Measurements from ENCODE around the gene PPP6R2. TPM values are rescaled to one million over a fixed set of nuclear protein-coding genes. Genes with fewer than 3 reads are reported as not detected.
A peak's percentile ranks its signal among the peaks of the same experiment; 100 is the strongest.
"Not testable (repeated sequence)": the region's sequence is repeated elsewhere in the genome, so short reads cannot be mapped to it uniquely, and the experiment has no call there.

Gene PPP6R2
- total RNA-seq, 5 donors from 2014 or later (not counting 1 experiment from before 2014, with no cell fraction given), result 71.2 to 105 (median 96.8) TPM

- peaks cover 0 to 28% of the 10 kb centered on the region in 2 experiments for H3K27me3 ChIP-seq (replicated peaks in 1 of 2; ENCODE audit: control insufficient read depth in 2 of 2, extremely low read depth in 1 of 2, insufficient read depth in 2 of 2, low read length in 1 of 2)
- H3K4me1 Mint-ChIP-seq, result peaks cover 9 to 17% (median 14%) of the 10 kb centered on the region in 3 donors
- no peaks in the 10 kb centered on the region for H3K36me3 Mint-ChIP-seq
- H3K27ac ChIP-seq (ENCODE audit: low read length), result no peak overlapping the region
- ChIA-PET CTCF (interaction anchor here in 1 of 2 donors (0.6 to 1.5 kb wide), 2 partner anchors 74 to 89 kb away, joined by 3 to 6 read pairs; no protein-coding TSS in a partner anchor), POLR2A (no interaction called here)
- no peaks in the 10 kb centered on the region for H3K9me3 ChIP-seq
- peak overlapping the region in 1 of 2 donors; percentile 58 for H3K4me3 ChIP-seq (ENCODE audit: control insufficient read depth in 1 of 2, extremely low read depth in 1 of 2, low read length in 1 of 2)
- ATAC-seq (replicated peaks in 1 of 4) (peak in 2 of 4 experiments; percentile 6 to 11), DNase-seq (no peak)
- no peaks in the 10 kb centered on the region for H3K36me3 ChIP-seq (ENCODE audit: control insufficient read depth in 2 of 2, extremely low read depth in 1 of 2, insufficient read depth in 1 of 2, low read length in 1 of 2)
- 25% methylated on average over 54 of the region's 56 CpGs for WGBS (ENCODE audit: insufficient coverage)
- peaks cover 0 to 16% of the 10 kb centered on the region in 2 experiments for H3K4me1 ChIP-seq (ENCODE audit: control insufficient read depth in 1 of 2, extremely low read depth in 1 of 2, insufficient read depth in 2 of 2, low read length in 2 of 2)
- no peaks in the 10 kb centered on the region for H3K9me3 Mint-ChIP-seq
- no peak overlapping the region for H3K27ac Mint-ChIP-seq
- H3K4me3 Mint-ChIP-seq, result peak overlapping the region; percentile 66 to 80 (median 72)
- H3K27me3 Mint-ChIP-seq, result peaks cover 0 to 2% of the 10 kb centered on the region in 2 donors
Observed at GRCh38 chr22:50326225-50326955, 16.7 kb upstream of the PPP6R2 start.

DNA sequence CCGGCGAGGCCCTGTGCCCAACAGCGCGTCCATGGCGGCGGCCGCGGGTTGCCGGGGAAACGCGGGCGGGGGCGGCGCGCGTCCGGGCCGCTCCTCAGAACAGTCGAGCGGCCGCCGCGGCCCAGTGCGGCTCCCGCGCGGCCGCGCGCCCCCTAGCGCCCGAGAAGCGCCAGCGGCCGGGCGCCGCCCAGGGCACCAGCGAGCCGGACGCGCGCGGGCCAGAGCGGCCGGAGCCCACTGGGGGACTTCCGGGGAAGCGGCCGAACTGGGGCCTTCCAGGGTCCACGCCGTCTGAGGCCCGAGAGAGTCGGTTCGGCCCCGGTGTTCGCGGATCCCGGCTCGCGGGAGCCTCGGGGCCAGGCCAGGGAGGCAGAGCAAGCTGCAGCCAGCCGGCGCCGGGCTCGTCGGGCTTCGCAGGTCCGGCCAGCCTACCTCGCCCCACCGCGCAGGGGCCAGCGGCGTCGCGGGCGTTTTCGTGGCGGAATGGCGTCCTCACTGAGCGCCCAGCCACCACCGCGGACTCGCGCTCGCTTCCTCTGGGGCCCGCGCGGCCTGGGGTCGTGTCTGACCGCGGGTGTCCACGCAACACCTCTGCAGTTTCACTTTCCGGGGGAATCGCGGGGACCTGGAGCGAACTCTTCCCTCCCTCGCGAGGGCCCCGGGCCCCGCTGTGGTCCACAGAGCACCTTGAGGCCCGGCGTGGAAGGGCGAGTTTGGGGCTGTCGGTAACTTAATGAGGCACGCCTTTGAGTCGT, 16.0 kb upstream of the PPP6R2 start, which contains the start of gene DENND6B:
DENND6B (minus strand) TSS at position 57 of the 755 bp plus-strand sequence; CDS start at position 33, 24 bp downstream.
- H3K27ac ChIP-seq (ENCODE audit: low read length), result no peak within 1 kb of the TSS
- POLR2A ChIA-PET, result interaction anchor here in 1 of 2 donors (0.6 kb wide), 1 partner anchor 237 kb away, joined by 3 read pairs; no protein-coding TSS in a partner anchor
- DNase-seq, result peak in 34 of 35 experiments; percentile 22 to 84 (median 50)
- H3K9me3 ChIP-seq, result no peaks in the 10 kb centered on the region
- Mint-ChIP-seq H3K36me3 (no peaks in the 10 kb centered on the region), H3K4me3 (peak within 1 kb of the TSS; percentile 77 to 82 (median 80)), H3K9me3 (no peaks in the 10 kb centered on the region), H3K27me3 (peaks cover 0 to 2% of the 10 kb centered on the region in 2 donors), H3K27ac (peak within 1 kb of the TSS; percentile 59 to 74), H3K4me1 (peaks cover 9 to 17% (median 14%) of the 10 kb centered on the region in 3 donors)
- CTCF ChIA-PET, result interaction anchor here in 1 of 2 donors (0.6 to 1.5 kb wide), 3 partner anchors 75 to 214 kb away, joined by 3 to 6 read pairs (median 4); no protein-coding TSS in a partner anchor
- 2% methylated on average over 104 of the region's 105 CpGs for WGBS (ENCODE audit: insufficient coverage)
- peak; percentile 96 to 99 (median 97) for ATAC-seq (replicated peaks in 1 of 4)
- H3K27me3 ChIP-seq (replicated peaks in 1 of 2; ENCODE audit: control insufficient read depth in 2 of 2, extremely low read depth in 1 of 2, insufficient read depth in 2 of 2, low read length in 1 of 2), result peaks cover 0 to 28% of the 10 kb centered on the region in 2 experiments
- H3K4me1 ChIP-seq (ENCODE audit: control insufficient read depth in 1 of 2, extremely low read depth in 1 of 2, insufficient read depth in 2 of 2, low read length in 2 of 2), result peaks cover 0 to 16% of the 10 kb centered on the region in 2 experiments
- peak within 1 kb of the TSS; percentile 55 to 58 for H3K4me3 ChIP-seq (ENCODE audit: control insufficient read depth in 1 of 2, extremely low read depth in 1 of 2, low read length in 1 of 2)
- H3K36me3 ChIP-seq (ENCODE audit: control insufficient read depth in 2 of 2, extremely low read depth in 1 of 2, insufficient read depth in 1 of 2, low read length in 1 of 2), result no peaks in the 10 kb centered on the region

- Histone ChIP-seq H3K36me3 (ENCODE audit: control insufficient read depth in 2 of 2, extremely low read depth in 1 of 2, insufficient read depth in 1 of 2, low read length in 1 of 2) (no peaks in the 10 kb centered on the region), H3K4me1 (ENCODE audit: control insufficient read depth in 1 of 2, extremely low read depth in 1 of 2, insufficient read depth in 2 of 2, low read length in 2 of 2) (peaks cover 0 to 16% of the 10 kb centered on the region in 2 experiments), H3K4me3 (ENCODE audit: control insufficient read depth in 1 of 2, extremely low read depth in 1 of 2, low read length in 1 of 2) (peak overlapping the region; percentile 55 to 58), H3K27me3 (replicated peaks in 1 of 2; ENCODE audit: control insufficient read depth in 2 of 2, extremely low read depth in 1 of 2, insufficient read depth in 2 of 2, low read length in 1 of 2) (peaks cover 0 to 28% of the 10 kb centered on the region in 2 experiments), H3K27ac (ENCODE audit: low read length) (no peak overlapping the region), H3K9me3 (no peaks in the 10 kb centered on the region)
- no peak for DNase-seq
- ChIA-PET POLR2A (interaction anchor here in 1 of 2 donors (0.6 kb wide), 1 partner anchor 236 kb away, joined by 3 read pairs; no protein-coding TSS in a partner anchor), CTCF (interaction anchor here in 1 of 2 donors (0.6 to 1.5 kb wide), 2 partner anchors 75 to 213 kb away, joined by 3 to 4 read pairs; no protein-coding TSS in a partner anchor)
- Mint-ChIP-seq H3K27me3 (peaks cover 0 to 2% of the 10 kb centered on the region in 2 donors), H3K9me3 (no peaks in the 10 kb centered on the region), H3K4me1 (peaks cover 9 to 17% (median 14%) of the 10 kb centered on the region in 3 donors), H3K36me3 (no peaks in the 10 kb centered on the region), H3K27ac (peak overlapping the region; percentile 59 to 74), H3K4me3 (peak overlapping the region; percentile 73 to 82 (median 77))
- ATAC-seq (replicated peaks in 1 of 4), result no peak
- WGBS (ENCODE audit: insufficient coverage), result 90% methylated on average over 8 of the region's 22 CpGs
Observed at GRCh38 chr22:50327711-50328019, 15.5 kb upstream of the PPP6R2 start.

DNA sequence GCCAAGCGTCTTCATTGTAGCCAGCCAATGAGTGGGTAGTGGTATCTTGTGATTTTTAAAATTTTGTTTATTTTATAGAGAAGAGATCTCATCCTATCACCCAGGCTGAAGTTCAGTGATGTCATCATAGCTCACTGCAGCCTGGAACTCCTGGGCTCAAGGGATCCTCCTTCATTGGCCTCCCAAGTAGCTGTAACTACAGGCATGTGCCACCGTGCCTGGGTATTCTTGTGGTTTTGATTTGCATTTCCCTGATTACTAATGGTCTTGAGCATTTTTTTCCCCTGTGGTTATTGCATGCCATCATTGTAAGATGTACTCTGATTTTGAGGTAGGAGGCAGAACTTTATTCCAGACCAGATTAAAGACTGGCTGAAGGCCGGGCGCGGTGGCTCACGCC, 13.9 kb upstream of the PPP6R2 start:
- ATAC-seq (replicated peaks in 1 of 4), result no peak
- H3K4me3 ChIP-seq (ENCODE audit: control insufficient read depth in 1 of 2, extremely low read depth in 1 of 2, low read length in 1 of 2), result no peak overlapping the region
- no peak overlapping the region for H3K27ac ChIP-seq (ENCODE audit: low read length)
- peak overlapping the region in 1 of 3 donors; percentile 2 for H3K4me3 Mint-ChIP-seq
- peaks cover 0 to 16% of the 10 kb centered on the region in 2 experiments for H3K4me1 ChIP-seq (ENCODE audit: control insufficient read depth in 1 of 2, extremely low read depth in 1 of 2, insufficient read depth in 2 of 2, low read length in 2 of 2)
- no peak for DNase-seq
- no peaks in the 10 kb centered on the region for H3K9me3 ChIP-seq
- H3K27me3 ChIP-seq (replicated peaks in 1 of 2; ENCODE audit: control insufficient read depth in 2 of 2, extremely low read depth in 1 of 2, insufficient read depth in 2 of 2, low read length in 1 of 2), result peaks cover 0 to 24% of the 10 kb centered on the region in 2 experiments
- 80% methylated on average over 1 of the region's 6 CpGs for WGBS (ENCODE audit: insufficient coverage)
- H3K9me3 Mint-ChIP-seq, result no peaks in the 10 kb centered on the region
- H3K36me3 Mint-ChIP-seq, result no peaks in the 10 kb centered on the region
- H3K27ac Mint-ChIP-seq, result no peak overlapping the region
- POLR2A ChIA-PET, result no interaction called here
- CTCF ChIA-PET, result interaction anchor here (1.2 to 1.6 kb wide), 2 partner anchors 12 to 13 kb away, joined by 3 to 6 read pairs; no protein-coding TSS in a partner anchor
- peaks cover 9 to 17% (median 14%) of the 10 kb centered on the region in 3 donors for H3K4me1 Mint-ChIP-seq
- H3K27me3 Mint-ChIP-seq, result peaks cover 0 to 2% of the 10 kb centered on the region in 2 donors
- no peaks in the 10 kb centered on the region for H3K36me3 ChIP-seq (ENCODE audit: control insufficient read depth in 2 of 2, extremely low read depth in 1 of 2, insufficient read depth in 1 of 2, low read length in 1 of 2)

DNA sequence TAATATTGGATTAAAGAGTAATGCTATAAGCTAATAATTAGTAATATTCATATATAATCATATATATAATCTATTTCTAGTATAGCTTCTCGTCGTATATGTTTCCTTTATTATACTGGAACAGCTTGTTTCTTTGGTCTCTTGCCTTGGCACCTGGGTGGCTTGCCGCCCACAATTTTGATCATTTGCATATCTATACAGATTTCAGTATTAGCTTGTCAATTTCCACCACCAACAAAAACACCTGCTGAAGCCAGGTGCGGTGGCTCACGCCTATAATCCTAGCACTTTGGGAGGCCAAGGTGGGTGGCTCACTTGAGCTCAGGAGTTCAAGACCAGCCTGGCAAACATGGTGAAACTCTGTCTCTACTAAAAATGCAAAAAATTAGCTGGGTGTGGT, 8.7 kb upstream of the PPP6R2 start:
- H3K27me3 ChIP-seq (replicated peaks in 1 of 2; ENCODE audit: control insufficient read depth in 2 of 2, extremely low read depth in 1 of 2, insufficient read depth in 2 of 2, low read length in 1 of 2); ATAC-seq (replicated peaks in 1 of 4); H3K4me1 Mint-ChIP-seq; H3K4me3 Mint-ChIP-seq; H3K9me3 ChIP-seq; H3K36me3 Mint-ChIP-seq; H3K36me3 ChIP-seq (ENCODE audit: control insufficient read depth in 2 of 2, extremely low read depth in 1 of 2, insufficient read depth in 1 of 2, low read length in 1 of 2); DNase-seq; H3K27ac Mint-ChIP-seq; H3K27ac ChIP-seq (ENCODE audit: low read length); POLR2A ChIA-PET; H3K9me3 Mint-ChIP-seq; H3K27me3 Mint-ChIP-seq; H3K4me1 ChIP-seq (ENCODE audit: control insufficient read depth in 1 of 2, extremely low read depth in 1 of 2, insufficient read depth in 2 of 2, low read length in 2 of 2); H3K4me3 ChIP-seq (ENCODE audit: control insufficient read depth in 1 of 2, extremely low read depth in 1 of 2, low read length in 1 of 2): not testable (repeated sequence)
- CTCF ChIA-PET, result interaction anchor here (0.5 to 0.9 kb wide), 3 partner anchors 10 to 228 kb away, joined by 3 read pairs; partner anchors contain the start of gene SYCE3 (in 1 of the 2)
- no CpG with 5 or more reads among the region's 5 CpGs for WGBS (ENCODE audit: insufficient coverage)

All from T-cell (primary cell).